Heart right ventricle (tissue), 16 donors: ENCODE results near the gene UNKL. TPM values are rescaled to one million over a fixed set of nuclear protein-coding genes. Genes with fewer than 3 reads are reported as not detected.

Source experiments
- ATAC-seq, 8 donors: fragments of 200-7000 bp; cut with Tn5 transposase; one replicate each; pipeline ENCODE4 v1.9.1; 2020; ENCODE audit warnings: mild to moderate bottlenecking in 8 of 8, moderate library complexity in 8 of 8, moderate number of reproducible peaks in 1 of 8
- DNase-seq, 2 donors: peaks; one replicate each; pipeline ENCODE4 v3.0.0-alpha.2; 2020
- H3K27ac ChIP-seq, 10 donors: fragments of 200-600 bp; sonication (generic) in 2 of 10; one replicate each; pipeline versions ENCODE4 v1.5.0 to v1.8.0; 2020 to 2022; ENCODE audit warnings: mild to moderate bottlenecking in 3 of 10
- H3K27me3 ChIP-seq, 7 donors: fragments of 200-600 bp; one replicate each; pipeline ENCODE4 v1.8.0; 2021 to 2022; ENCODE audit warnings: mild to moderate bottlenecking in 2 of 7
- H3K36me3 ChIP-seq, 9 donors: fragments of 200-600 bp; sonication (generic) in 1 of 9; one replicate each; pipeline versions ENCODE4 v1.5.0 to v1.8.0; 2020 to 2022; ENCODE audit warnings: mild to moderate bottlenecking in 2 of 9
- H3K4me1 ChIP-seq, 9 donors: fragments of 200-600 bp; sonication (generic) in 1 of 9; one replicate each; pipeline versions ENCODE4 v1.5.0 to v1.8.0; 2020 to 2022; ENCODE audit warnings: mild to moderate bottlenecking in 4 of 9
- H3K4me3 ChIP-seq, 10 donors: fragments of 200-600 bp; sonication (generic) in 2 of 10; one replicate each; pipeline versions ENCODE4 v1.5.0 to v1.8.0; 2020 to 2022; ENCODE audit warnings: mild to moderate bottlenecking in 7 of 10, moderate library complexity in 2 of 10
- H3K9me3 ChIP-seq, 11 donors: fragments of 200-600 bp in 10 of 11; sonication (generic) in 2 of 11; one replicate each; pipeline versions ENCODE4 v1.5.0 to v1.8.0; 2013 to 2022; ENCODE audit warnings: mild to moderate bottlenecking in 2 of 11, control low read depth in 1 of 11, moderate library complexity in 1 of 11
- CTCF ChIP-seq, 9 donors: fragments of 200-600 bp; sonication (generic) in 2 of 9; IDR thresholded peaks; one replicate each; pipeline versions ENCODE4 v1.5.0 to v1.8.0; 2021 to 2022; ENCODE audit warnings: antibody characterized with exemption in 9 of 9, mild to moderate bottlenecking in 5 of 9, moderate library complexity in 1 of 9
- WGBS, 2 donors: extraction: QIAGEN DNeasy Blood & Tissue Kit; methylation state at CpG; one replicate each; pipeline ENCODE4 v1.1.7; 2013; ENCODE audit warnings: inconsistent platforms in 1 of 2; 5-methylcytosine and 5-hydroxymethylcytosine counted together
- intact Hi-C, 10 donors: fragments of 100-400 bp; cut with DNase I; formaldehyde crosslinking; loops; one replicate each; pipeline versions ENCODE4 v1.11.1 to v1.14.2; 2022
- polyA plus RNA-seq, 2 donors: library from polyadenylated mRNA; stranded (reverse); fragments of 200-250 nt; gene quantifications; one replicate each; pipeline ENCODE4 v1.2.3, GENCODE V29; 2013
- total RNA-seq, 10 donors: library from RNA; stranded (reverse); fragmentation: NEBNext Ultra II Directional in 3 of 10; extraction: Animal tissue kit (Norgen Biotek cat#: 25700) in 3 of 10; gene quantifications; one replicate each; pipeline versions ENCODE4 v1.2.1 to v1.2.4, GENCODE V29; 2021 to 2023
- donor health status: Arrhythmogenic right ventricular cardiomyopathy.
- donor health status: ischemic (EF 13 %, LVEDD 7.1; RV severe dilation, severe dysfunction).
- donor health status: healthy with polysubstance abuse.
- donor health status: DM: no; HTN: yes; CAD: no.
- donor health status: DM: no; HTN: no; CAD: no.
- donor health status: ischemic (EF 25% LVEDD 6.9; RV normal size, moderate dysfunction).
- donor health status: ischemic (EF 25% LVEDD 5.7; RV mildly dilated, moderate dysfunction).
- donor health status: healthy.
- donor health status: DM: yes; HTN: yes; CAD: no.
- donor health status: Ischemic cardiomyopathy.
- donor health status: ischemic (EF 35%, LVEDD 5.7; RV mildly dilated, moderate dysfunction).
- donor health status: nonischemic (EF 11% LVEDD 7.7; RV severe dilation, severe dysfunction).
- donor health status: DM: yes; HTN: yes; CAD: no.
- donor health status: PGD.
- donor health status: ischemic (EF 29% LVEDD 5.4; RV normal size, mild dysfunction).
- donor health status: nonischemic (EF 23%, LVEDD 6.1; RV moderate dilation, normal function).

UNKL gene
- total and polyA plus RNA-seq, 12 donors = 3.3 to 20.4 (median 11.4) TPM

DNA sequence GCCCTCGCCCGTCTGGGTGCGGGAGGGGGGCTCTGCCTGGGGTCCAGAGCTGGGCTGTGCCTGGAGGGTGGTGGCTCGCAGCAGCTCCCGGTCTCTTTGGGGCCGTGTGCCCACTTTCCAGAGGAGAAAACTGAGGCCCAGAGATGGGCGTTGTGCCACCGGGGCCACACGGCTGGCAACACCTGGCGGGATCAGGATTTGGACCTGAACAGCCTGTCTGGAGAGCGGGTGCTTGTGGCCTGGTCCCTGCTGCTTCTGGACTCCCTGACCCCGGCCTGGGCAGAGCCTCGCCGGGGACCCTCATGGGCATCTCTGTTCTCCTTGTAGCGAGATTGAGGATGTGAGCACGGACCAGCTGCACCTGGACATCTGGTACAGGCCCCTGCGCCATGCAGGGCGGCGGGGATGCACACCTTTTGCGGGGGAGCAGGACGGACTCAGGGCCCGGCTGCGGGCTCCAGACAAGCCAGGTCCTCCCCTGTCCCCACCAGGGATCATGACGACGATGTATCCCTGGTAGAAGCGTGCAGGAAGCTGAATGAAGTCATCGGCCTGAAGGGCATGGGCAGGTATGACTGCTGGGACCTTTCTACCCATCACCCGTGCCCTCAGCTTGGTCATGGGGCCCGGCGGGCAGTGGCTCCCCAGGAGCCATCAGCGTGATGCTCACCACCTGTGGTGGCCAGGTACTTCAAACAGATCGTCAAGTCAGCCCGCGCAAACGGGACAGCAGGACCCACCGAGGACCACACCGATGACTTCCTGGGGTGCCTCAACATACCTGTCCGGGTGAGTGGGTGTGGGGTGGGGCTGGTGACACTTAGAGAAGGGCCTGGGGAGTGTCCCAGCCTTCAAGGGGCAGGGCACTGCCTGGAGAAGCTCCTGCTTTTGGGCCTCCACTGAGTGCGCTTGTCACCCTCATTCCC lies 72.7 kb downstream of the UNKL start:
- DNase-seq (no peak), ATAC-seq (no peak)
- TF ChIP-seq CTCF (IDR thresholded peaks at IDR 0.05) = no peak
- Histone ChIP-seq H3K4me3 (no peak overlapping the region), H3K36me3 (peaks cover 0 to under 1% (median 0%) of the 10 kb centered on the region in 9 donors), H3K4me1 (peaks cover 0 to 16% (median 7%) of the 10 kb centered on the region in 9 donors), H3K9me3 (no peaks in the 10 kb centered on the region), H3K27me3 (no peaks in the 10 kb centered on the region), H3K27ac (no peak overlapping the region)
- 90% methylated on average over 39 of the region's 39 CpGs for whole genome bisulfite sequencing, 2 donors
- intact Hi-C loops = loop anchor here in 1 of 10 donors (10.0 kb wide), 1 partner anchor 63 kb away; no protein-coding TSS in a partner anchor

DNA sequence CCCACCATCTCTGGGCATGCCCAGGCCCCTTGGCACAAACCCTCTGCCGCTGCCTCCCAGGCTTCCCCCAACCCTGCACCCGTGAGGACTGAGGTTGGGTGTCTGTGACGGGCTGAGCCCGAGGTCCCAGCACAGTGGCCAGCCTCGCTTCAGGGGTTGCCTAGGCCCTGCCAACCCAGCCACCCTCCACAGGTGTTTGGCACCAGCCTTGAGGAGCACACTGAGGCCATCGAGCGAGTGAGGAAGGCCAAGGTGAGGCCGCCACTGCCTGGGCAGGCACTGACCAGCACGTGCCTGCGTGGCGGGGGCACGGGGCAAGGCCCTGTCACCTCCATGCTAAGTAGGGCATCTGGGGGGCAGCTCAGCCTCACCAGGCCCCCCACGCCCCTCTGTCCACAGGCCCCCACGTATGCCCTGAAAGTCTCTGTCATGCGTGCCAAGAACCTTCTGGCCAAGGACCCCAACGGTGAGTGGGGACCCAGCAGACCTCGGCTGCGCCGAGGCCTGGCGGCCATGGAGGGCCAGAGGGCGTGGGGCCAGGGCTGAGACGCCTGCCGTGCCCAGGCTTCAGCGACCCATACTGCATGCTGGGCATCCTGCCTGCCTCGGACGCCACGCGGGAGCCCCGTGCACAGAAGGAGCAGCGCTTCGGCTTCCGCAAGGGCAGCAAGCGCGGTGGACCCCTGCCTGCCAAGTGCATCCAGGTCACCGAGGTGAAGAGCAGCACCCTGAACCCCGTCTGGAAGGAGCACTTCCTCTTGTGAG lies 73.6 kb downstream of the UNKL start:
- no peak for TF ChIP-seq CTCF (IDR thresholded peaks at IDR 0.05)
- intact Hi-C loops = loop anchor here in 1 of 10 donors (10.0 kb wide), 1 partner anchor 64 kb away; no protein-coding TSS in a partner anchor
- Histone ChIP-seq H3K9me3 (no peaks in the 10 kb centered on the region), H3K4me3 (no peak overlapping the region), H3K4me1 (peaks cover 0 to 16% (median 7%) of the 10 kb centered on the region in 9 donors), H3K27ac (no peak overlapping the region), H3K36me3 (no peaks in the 10 kb centered on the region), H3K27me3 (peaks cover 0 to 7% (median 0%) of the 10 kb centered on the region in 7 donors)
- 88 to 89% methylated on average over 36 of the region's 36 CpGs for WGBS, 2 donors
- no peak for ATAC-seq
- DNase-seq = peak in 1 of 2 donors; percentile 13

GRCh38 chr16:1338855-1339675 lies 75.4 kb downstream of the UNKL start:
- H3K27me3 ChIP-seq = peaks cover 6 to 25% (median 12%) of the 10 kb centered on the region in 7 donors
- DNase-seq (no peak), ATAC-seq (no peak)
- no peak overlapping the region for H3K27ac ChIP-seq
- no peaks in the 10 kb centered on the region for H3K9me3 ChIP-seq
- 72 to 77% methylated on average over 30 to 31 of the region's 31 CpGs for WGBS, 2 donors
- intact Hi-C loops = no loop called here
- H3K4me3 ChIP-seq = no peak overlapping the region
- no peak for TF ChIP-seq CTCF (IDR thresholded peaks at IDR 0.05)
- no peaks in the 10 kb centered on the region for H3K36me3 ChIP-seq
- H3K4me1 ChIP-seq = peaks cover 4 to 20% (median 14%) of the 10 kb centered on the region in 9 donors
